Cardiac fibroblast (primary cell): ENCODE measurements around the gene CEP41.

Source experiments
- DNase-seq, 2 donors: peaks; one replicate each; pipeline versions ENCODE4 v3.0.0 to v3.0.0-alpha.2; 2010; ENCODE audit warnings: low read depth in 2 of 2
- H3K4me3 ChIP-seq, 2 donors: replicated peaks in 1 of 2; 1 replicate in 1 of 2; 2 replicates in 1 of 2; pipeline ENCODE4 v1.5.1; 2011; ENCODE audit warnings: low read depth in 2 of 2, low read length in 2 of 2, mild to moderate bottlenecking in 2 of 2, moderate library complexity in 1 of 2
- TF ChIP-seq, protein P1 (sequence below): IDR thresholded peaks from one replicate; pipeline ENCODE4 v1.5.1; 2011; ENCODE audit warnings: low read depth, mild to moderate bottlenecking, low read length, inconsistent platforms

Gene CEP41

DNA sequence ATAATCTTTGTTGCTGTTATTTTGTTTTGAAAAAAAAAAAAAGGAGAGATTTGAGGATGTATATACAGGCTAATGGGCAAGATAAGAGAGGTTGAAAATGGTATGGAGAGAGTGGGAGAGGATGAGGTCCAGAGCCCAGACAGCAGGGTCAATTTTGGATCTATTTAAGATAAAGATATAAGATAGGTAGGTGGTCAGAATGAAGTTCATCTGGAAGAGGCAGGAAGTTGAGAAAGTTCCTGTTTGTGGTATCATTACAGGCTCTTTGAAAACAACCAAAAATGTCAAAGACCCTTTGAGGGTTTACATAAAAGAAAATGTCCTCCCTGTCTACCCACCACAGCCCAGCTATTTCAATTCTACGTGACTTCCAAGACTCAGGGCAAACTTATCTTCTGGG is 7.5 kb downstream of the CEP41 start:
- TF ChIP-seq, protein P1, sequence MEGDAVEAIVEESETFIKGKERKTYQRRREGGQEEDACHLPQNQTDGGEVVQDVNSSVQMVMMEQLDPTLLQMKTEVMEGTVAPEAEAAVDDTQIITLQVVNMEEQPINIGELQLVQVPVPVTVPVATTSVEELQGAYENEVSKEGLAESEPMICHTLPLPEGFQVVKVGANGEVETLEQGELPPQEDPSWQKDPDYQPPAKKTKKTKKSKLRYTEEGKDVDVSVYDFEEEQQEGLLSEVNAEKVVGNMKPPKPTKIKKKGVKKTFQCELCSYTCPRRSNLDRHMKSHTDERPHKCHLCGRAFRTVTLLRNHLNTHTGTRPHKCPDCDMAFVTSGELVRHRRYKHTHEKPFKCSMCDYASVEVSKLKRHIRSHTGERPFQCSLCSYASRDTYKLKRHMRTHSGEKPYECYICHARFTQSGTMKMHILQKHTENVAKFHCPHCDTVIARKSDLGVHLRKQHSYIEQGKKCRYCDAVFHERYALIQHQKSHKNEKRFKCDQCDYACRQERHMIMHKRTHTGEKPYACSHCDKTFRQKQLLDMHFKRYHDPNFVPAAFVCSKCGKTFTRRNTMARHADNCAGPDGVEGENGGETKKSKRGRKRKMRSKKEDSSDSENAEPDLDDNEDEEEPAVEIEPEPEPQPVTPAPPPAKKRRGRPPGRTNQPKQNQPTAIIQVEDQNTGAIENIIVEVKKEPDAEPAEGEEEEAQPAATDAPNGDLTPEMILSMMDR = no peak
- no peak for DNase-seq
- H3K4me3 ChIP-seq = no peak overlapping the region

DNA sequence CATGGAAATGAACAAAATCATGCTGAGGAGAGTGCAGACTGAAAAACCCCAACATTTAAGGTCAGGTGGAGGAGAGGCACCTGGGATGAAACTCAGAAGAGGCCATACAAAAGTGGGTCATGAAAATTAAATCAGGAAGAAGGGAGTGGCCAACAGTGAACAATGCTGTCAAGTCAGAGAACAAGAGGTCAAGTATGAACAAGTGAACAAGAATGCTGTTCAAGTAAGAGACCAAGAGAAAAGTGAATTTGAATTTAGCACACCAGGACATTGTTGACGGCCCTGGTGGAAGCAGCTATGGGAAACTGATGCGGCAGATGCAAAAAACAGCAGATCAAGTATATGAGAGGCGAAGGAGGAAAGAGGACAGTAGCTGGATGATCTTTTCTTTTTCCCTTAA is 7.9 kb downstream of the CEP41 start:
- TF ChIP-seq, protein P1 = no peak
- H3K4me3 ChIP-seq = no peak overlapping the region
- DNase-seq = peak; percentile 67 to 75

DNA sequence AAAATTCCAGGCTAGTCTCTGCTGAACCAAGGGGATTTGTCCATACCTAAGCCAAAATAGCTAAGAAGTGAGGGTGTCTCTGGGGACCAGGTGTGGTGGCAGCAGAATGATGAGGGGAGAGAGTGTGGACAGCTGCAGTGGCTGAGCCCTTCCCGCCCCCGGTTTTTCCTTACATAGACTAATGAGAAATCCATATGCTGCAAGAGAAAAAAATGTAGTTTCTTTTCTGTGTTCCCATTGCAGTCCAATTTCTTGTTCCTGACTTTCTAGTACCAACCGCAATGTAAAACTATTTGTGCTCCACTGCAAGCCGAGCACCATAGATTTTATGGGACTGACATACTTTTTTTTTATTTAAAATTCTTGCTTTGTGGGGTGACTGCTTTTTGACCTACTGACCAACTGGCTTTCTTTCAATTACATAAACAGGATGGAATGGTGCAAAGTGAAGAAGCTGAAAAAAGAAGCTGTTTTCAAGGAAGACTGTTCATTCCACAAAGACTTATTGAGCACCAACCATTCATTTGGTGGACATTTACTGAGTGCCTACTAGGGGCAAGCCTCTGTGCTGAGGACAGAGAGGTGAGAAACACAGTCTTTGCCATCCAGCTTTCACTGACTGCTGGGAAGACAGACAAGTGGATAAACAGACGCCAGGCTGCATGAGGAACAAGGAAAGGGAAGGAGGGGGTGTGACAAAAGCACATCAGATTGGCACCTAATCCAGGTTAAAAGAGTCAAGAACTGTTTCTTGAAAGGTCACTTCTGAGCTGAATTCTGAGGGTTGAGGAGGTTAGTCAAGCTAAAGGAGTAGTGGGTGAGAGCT is 9.8 kb downstream of the CEP41 start:
- DNase-seq = peak; percentile 77 to 85
- TF ChIP-seq, protein P1 = no peak
- H3K4me3 ChIP-seq = peak overlapping the region; percentile 9 to 40

DNA sequence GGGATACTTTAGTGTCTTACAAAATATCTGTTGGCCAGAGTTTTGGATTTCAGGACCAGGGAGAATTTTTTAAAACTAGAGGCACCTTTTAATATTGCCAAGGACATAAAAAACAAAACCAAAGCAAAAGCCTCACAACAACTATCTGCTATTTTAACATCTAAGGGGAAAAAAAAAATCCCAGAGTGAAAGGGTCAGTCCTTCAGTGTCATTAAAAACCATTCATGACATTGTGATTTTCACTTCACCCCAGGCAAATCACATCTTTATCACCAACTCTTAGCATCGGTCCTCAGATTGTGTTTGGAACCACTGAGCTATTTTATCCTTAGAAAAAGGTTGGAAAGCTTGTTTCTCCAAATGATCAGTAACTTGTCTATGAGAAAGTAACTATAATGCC is 10.7 kb downstream of the CEP41 start:
- H3K4me3 ChIP-seq = no peak overlapping the region
- no peak for DNase-seq
- TF ChIP-seq, protein P1 = no peak

DNA sequence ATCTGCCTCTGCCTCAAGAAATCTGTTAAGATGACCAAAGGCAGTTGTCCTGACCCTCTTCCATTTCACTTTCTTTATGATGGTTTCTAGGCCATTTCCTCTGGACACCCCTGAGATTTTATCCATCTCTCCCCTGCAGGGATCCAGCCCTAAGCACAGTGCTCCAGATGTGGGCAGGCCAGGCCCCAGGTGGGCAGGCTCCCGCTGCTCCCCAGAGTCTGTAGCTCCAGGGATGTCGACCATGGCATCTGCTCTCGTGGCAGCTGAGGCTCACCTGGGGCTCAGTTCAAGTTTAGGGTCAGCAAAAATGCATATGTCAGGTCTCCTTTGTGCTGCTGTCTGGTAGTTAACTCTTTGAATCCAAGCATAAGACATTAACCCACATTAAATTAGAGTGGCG is 11.8 kb downstream of the CEP41 start:
- DNase-seq = no peak
- TF ChIP-seq, protein P1 = no peak
- H3K4me3 ChIP-seq = no peak overlapping the region

DNA sequence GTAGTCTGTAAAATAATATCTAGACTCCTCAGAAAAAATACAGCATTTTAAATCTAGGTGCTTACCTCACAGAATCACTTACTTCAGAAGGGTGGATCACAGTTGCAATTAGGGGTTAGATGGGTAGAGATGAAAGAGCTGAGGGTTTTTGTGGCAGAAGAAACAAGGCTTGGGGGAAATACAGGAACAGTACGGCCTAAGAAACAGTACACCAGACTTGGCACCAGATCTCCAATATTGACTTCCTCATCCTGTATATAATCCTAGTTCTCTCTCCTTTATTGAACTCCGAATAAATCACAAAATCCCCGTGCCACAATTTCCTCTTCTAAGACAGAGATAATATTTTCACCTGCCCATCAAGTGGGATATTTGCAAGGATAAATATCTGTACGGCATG is 14.3 kb downstream of the CEP41 start:
- DNase-seq = no peak
- no peak overlapping the region for H3K4me3 ChIP-seq

More for the DNA sequence above, 14.3 kb downstream of the CEP41 start:
- TF ChIP-seq, protein P1 = no peak
